Measurements from ENCODE around the gene HIRA. TPM values are rescaled to one million over a fixed set of nuclear protein-coding genes. Genes with fewer than 3 reads are reported as not detected.

Gene HIRA
- polyA plus RNA-seq, 3 donors: 1.8 to 20.7 (median 2.6) TPM

GRCh38 chr22:19395276-19395675, 36.3 kb downstream of the HIRA start:
- Mint-ChIP-seq H3K27me3 (ENCODE audit: low read depth in 3 of 3) (peaks cover 0 to 2% (median 0%) of the 10 kb centered on the region in 3 donors), H3K27ac (peak overlapping the region in 1 of 7 donors; percentile 15), H3K9me3 (no peaks in the 10 kb centered on the region), H3K4me3 (no peak overlapping the region), H3K4me1 (no peaks in the 10 kb centered on the region), H3K36me3 (peaks cover 81 to 93% of the 10 kb centered on the region in 2 donors)
- Histone ChIP-seq H4K20me1 (ENCODE audit: insufficient read depth, low read length) (no peaks in the 10 kb centered on the region), H3K27me3 (ENCODE audit: control insufficient read depth in 2 of 2, insufficient read depth in 2 of 2, low read length in 2 of 2) (no peaks in the 10 kb centered on the region), H3K4me3 (replicated peaks in 1 of 3; ENCODE audit: low read depth in 2 of 3, low read length in 3 of 3) (no peak overlapping the region), H3K79me2 (ENCODE audit: insufficient read depth, low read length) (no peaks in the 10 kb centered on the region), H3K4me2 (replicated peaks; ENCODE audit: extremely low read depth, low read length, poor library complexity, severe bottlenecking) (no peak overlapping the region), H3K36me3 (replicated peaks in 1 of 2; ENCODE audit: control insufficient read depth in 1 of 2, insufficient read depth in 2 of 2, low read length in 2 of 2) (peaks cover 92 to 99% of the 10 kb centered on the region in 2 donors), H3K4me1 (ENCODE audit: control insufficient read depth in 1 of 2, insufficient read depth in 2 of 2, low read length in 2 of 2) (no peaks in the 10 kb centered on the region), H3K9me3 (replicated peaks in 1 of 2; ENCODE audit: control insufficient read depth in 1 of 2, insufficient read depth in 1 of 2, low read length in 2 of 2) (no peaks in the 10 kb centered on the region), H2AFZ (ENCODE audit: insufficient read depth, low read depth, low read length, poor library complexity, severe bottlenecking) (no peak overlapping the region), H3K9ac (ENCODE audit: insufficient read depth, low read length, poor library complexity, severe bottlenecking) (no peak overlapping the region), H3K27ac (ENCODE audit: low read depth in 1 of 2, low read length in 2 of 2) (no peak overlapping the region)
- TF ChIP-seq CTCF (IDR thresholded peaks at IDR 0.05): no peak
- 100% methylated on average over 3 of the region's 4 CpGs for WGBS (ENCODE audit: insufficient coverage)
- intact Hi-C loops (cut with micrococcal nuclease): no loop called here
- DNase-seq: no peak

GRCh38 chr22:19394274-19395050, 37.1 kb downstream of the HIRA start:
- H3K36me3 Mint-ChIP-seq: peaks cover 84 to 94% of the 10 kb centered on the region in 2 donors
- 96% methylated on average over 6 of the region's 8 CpGs for WGBS (ENCODE audit: insufficient coverage)
- no peaks in the 10 kb centered on the region for H3K79me2 ChIP-seq (ENCODE audit: insufficient read depth, low read length)
- H3K4me2 ChIP-seq (replicated peaks; ENCODE audit: extremely low read depth, low read length, poor library complexity, severe bottlenecking): no peak overlapping the region
- H3K9me3 Mint-ChIP-seq: no peaks in the 10 kb centered on the region
- no peak overlapping the region for H3K27ac ChIP-seq (ENCODE audit: low read depth in 1 of 2, low read length in 2 of 2)
- H3K9me3 ChIP-seq (replicated peaks in 1 of 2; ENCODE audit: control insufficient read depth in 1 of 2, insufficient read depth in 1 of 2, low read length in 2 of 2): no peaks in the 10 kb centered on the region
- no peaks in the 10 kb centered on the region for H3K4me1 ChIP-seq (ENCODE audit: control insufficient read depth in 1 of 2, insufficient read depth in 2 of 2, low read length in 2 of 2)
- no peak for DNase-seq
- no peaks in the 10 kb centered on the region for H3K4me1 Mint-ChIP-seq
- no peak overlapping the region for H3K4me3 Mint-ChIP-seq
- H3K9ac ChIP-seq (ENCODE audit: insufficient read depth, low read length, poor library complexity, severe bottlenecking): no peak overlapping the region
- H3K27me3 ChIP-seq (ENCODE audit: control insufficient read depth in 2 of 2, insufficient read depth in 2 of 2, low read length in 2 of 2): no peaks in the 10 kb centered on the region
- intact Hi-C loops (cut with micrococcal nuclease): no loop called here
- H3K4me3 ChIP-seq (replicated peaks in 1 of 3; ENCODE audit: low read depth in 2 of 3, low read length in 3 of 3): no peak overlapping the region
- no peaks in the 10 kb centered on the region for H4K20me1 ChIP-seq (ENCODE audit: insufficient read depth, low read length)
- TF ChIP-seq CTCF (IDR thresholded peaks at IDR 0.05): no peak
- peaks cover 0 to 2% (median 0%) of the 10 kb centered on the region in 3 donors for H3K27me3 Mint-ChIP-seq (ENCODE audit: low read depth in 3 of 3)
- no peak overlapping the region for H2AFZ ChIP-seq (ENCODE audit: insufficient read depth, low read depth, low read length, poor library complexity, severe bottlenecking)
- peak overlapping the region in 2 of 7 donors; percentile 31 to 42 for H3K27ac Mint-ChIP-seq
- H3K36me3 ChIP-seq (replicated peaks in 1 of 2; ENCODE audit: control insufficient read depth in 1 of 2, insufficient read depth in 2 of 2, low read length in 2 of 2): peaks cover 92 to 99% of the 10 kb centered on the region in 2 donors
